Spleen (tissue), 11 donors: ENCODE data around the gene PPP2R5E. TPM values are rescaled to one million over a fixed set of nuclear protein-coding genes. Genes with fewer than 3 reads are reported as not detected.

Source experiments
- DNase-seq: peaks from one replicate; pipeline ENCODE4 v3.0.0-alpha.2; 2020
- H3K27ac ChIP-seq, 8 donors: fragments of 200-600 bp; sonication (generic) in 7 of 8; 1 replicate in 4 of 8; 2 replicates in 4 of 8; pipeline versions ENCODE4 v1.5.0 to v1.8.0; 2016 to 2021; ENCODE audit warnings: inconsistent platforms in 4 of 8, mild to moderate bottlenecking in 4 of 8, moderate library complexity in 1 of 8
- H3K27me3 ChIP-seq, 7 donors: fragments of 200-600 bp; sonication (generic) in 6 of 7; replicated peaks in 1 of 7; 1 replicate in 4 of 7; 2 replicates in 3 of 7; pipeline versions ENCODE4 v1.5.0 to v1.8.0; 2016 to 2021; ENCODE audit warnings: inconsistent platforms in 3 of 7, mild to moderate bottlenecking in 1 of 7
- H3K36me3 ChIP-seq, 6 donors: fragments of 200-600 bp; sonication (generic) in 5 of 6; 1 replicate in 4 of 6; 2 replicates in 2 of 6; pipeline versions ENCODE4 v1.5.0 to v1.8.0; 2016 to 2021; ENCODE audit warnings: inconsistent platforms in 2 of 6
- H3K4me1 ChIP-seq, 6 donors: fragments of 200-600 bp; sonication (generic) in 5 of 6; 1 replicate in 3 of 6; 2 replicates in 3 of 6; pipeline versions ENCODE4 v1.5.0 to v1.8.0; 2016 to 2021; ENCODE audit warnings: inconsistent platforms in 3 of 6
- H3K4me3 ChIP-seq, 8 donors: fragments of 200-600 bp; sonication (generic) in 7 of 8; 1 replicate in 4 of 8; 2 replicates in 4 of 8; pipeline versions ENCODE4 v1.5.0 to v1.8.0; 2016 to 2021; ENCODE audit warnings: inconsistent platforms in 4 of 8, mild to moderate bottlenecking in 4 of 8, moderate library complexity in 2 of 8
- H3K9me3 ChIP-seq, 8 donors: fragments of 200-600 bp; sonication (generic) in 7 of 8; 1 replicate in 4 of 8; 2 replicates in 4 of 8; pipeline versions ENCODE4 v1.5.0 to v1.8.0; 2016 to 2021; ENCODE audit warnings: inconsistent platforms in 4 of 8
- CTCF ChIP-seq, 11 experiments: fragments of 200-600 bp in 7 of 11; fragments of 450-650 bp in 4 of 11; sonication (generic) in 4 of 11; IDR thresholded peaks in 8 of 11; conservative IDR thresholded peaks in 3 of 11; 1 replicate in 7 of 11; 2 replicates in 4 of 11; pipeline versions ENCODE4 v1.4.0 to v1.8.0; 2016 to 2021; ENCODE audit warnings: antibody characterized with exemption in 11 of 11, inconsistent platforms in 4 of 11, mild to moderate bottlenecking in 1 of 11
- POLR2A ChIP-seq, 3 donors: fragments of 450-650 bp; IDR thresholded peaks; one replicate each; pipeline ENCODE4 v1.5.1; 2017; ENCODE audit warnings: antibody characterized with exemption in 3 of 3, mild to moderate bottlenecking in 1 of 3
- POLR2AphosphoS5 ChIP-seq, 3 donors: sonication (generic); formaldehyde crosslinking; IDR thresholded peaks; one replicate each; pipeline ENCODE4 v1.5.1; 2017; ENCODE audit warnings: antibody characterized with exemption in 3 of 3
- WGBS, 5 donors: extraction: QIAGEN DNeasy Blood & Tissue Kit in 3 of 5; methylation state at CpG; one replicate each; pipeline versions ENCODE4 v1.1.5 to v1.1.7; 2013 to 2018; 5-methylcytosine and 5-hydroxymethylcytosine counted together
- intact Hi-C: fragments of 100-400 bp; cut with DNase I; formaldehyde crosslinking; loops from one replicate; pipeline ENCODE4 v1.15.0; 2023; ENCODE audit warnings: low total_unique reads
- polyA plus RNA-seq, 3 donors: library from polyadenylated mRNA; stranded (reverse); fragments of 200-250 nt; gene quantifications; one replicate each; pipeline ENCODE4 v1.2.1, GENCODE V29; 2013
- total RNA-seq, 7 donors: library from RNA; depleted of rRNA in 3 of 7; stranded (reverse); fragments of >200 nt in 3 of 7; fragmentation: NEBNext Ultra II Directional in 4 of 7; extraction: Animal tissue kit (Norgen Biotek cat#: 25700) in 4 of 7; gene quantifications; one replicate each; pipeline versions ENCODE4 v1.1.0 to v1.2.1, GENCODE V29; 2016 to 2021
- donor health status: healthy with polysubstance abuse.
- donor health status: DM: no; HTN: no; CAD: no; lungs with moderate emphysema.
- donor health status: DM: no; HTN: no; CAD: no.
- donor health status: Bipolar disorder and iron deficiency.
- donor health status: healthy.
- donor health status: DM: no; HTN: no; CAD: no.
- donor health status: DM: yes; HTN: yes; CAD: no.

The PPP2R5E gene
- total and polyA plus RNA-seq, 10 donors: 6.1 to 42.3 (median 29.1) TPM

GRCh38 chr14:63448841-63449240, 94.3 kb downstream of the PPP2R5E start:
- Histone ChIP-seq H3K36me3 (peaks cover 0 to 49% (median 2%) of the 10 kb centered on the region in 6 donors), H3K27ac (no peak overlapping the region), H3K4me3 (no peak overlapping the region), H3K9me3 (no peaks in the 10 kb centered on the region), H3K27me3 (no peaks in the 10 kb centered on the region), H3K4me1 (peaks cover 0 to 4% (median 0%) of the 10 kb centered on the region in 6 donors)
- intact Hi-C loops: no loop called here
- 86 to 99% (median 94%) methylated on average over 3 of the region's 3 CpGs for WGBS, 5 donors
- no peak for DNase-seq
- TF ChIP-seq POLR2AphosphoS5 (IDR thresholded peaks at IDR 0.05) (no peak), CTCF (IDR thresholded peaks at IDR 0.05 in 8 of 11, conservative IDR thresholded peaks at IDR 0.05 in 3 of 11) (no peak), POLR2A (IDR thresholded peaks at IDR 0.05) (no peak)

- DNase-seq: no peak
- H3K9me3 ChIP-seq: no peaks in the 10 kb centered on the region
- no peaks in the 10 kb centered on the region for H3K27me3 ChIP-seq
- peaks cover 0 to 16% (median 4%) of the 10 kb centered on the region in 6 donors for H3K4me1 ChIP-seq
- no peak overlapping the region for H3K27ac ChIP-seq
- intact Hi-C loops: no loop called here
- H3K4me3 ChIP-seq: no peak overlapping the region
- 91 to 100% (median 98%) methylated on average over 1 of the region's 1 CpG for WGBS, 5 donors
- H3K36me3 ChIP-seq: peaks cover 0 to 26% (median 0%) of the 10 kb centered on the region in 6 donors
- TF ChIP-seq POLR2AphosphoS5 (IDR thresholded peaks at IDR 0.05) (no peak), CTCF (IDR thresholded peaks at IDR 0.05 in 8 of 11, conservative IDR thresholded peaks at IDR 0.05 in 3 of 11) (no peak), POLR2A (IDR thresholded peaks at IDR 0.05) (no peak)
Observed at GRCh38 chr14:63444588-63444987, 98.6 kb downstream of the PPP2R5E start.

GRCh38 chr14:63443988-63444387, 99.2 kb downstream of the PPP2R5E start:
- Histone ChIP-seq H3K4me1 (peaks cover 0 to 22% (median 10%) of the 10 kb centered on the region in 6 donors), H3K27ac (no peak overlapping the region), H3K27me3 (no peaks in the 10 kb centered on the region), H3K4me3 (no peak overlapping the region), H3K9me3 (no peaks in the 10 kb centered on the region), H3K36me3 (peaks cover 0 to 26% (median 0%) of the 10 kb centered on the region in 6 donors)
- TF ChIP-seq POLR2AphosphoS5 (IDR thresholded peaks at IDR 0.05) (no peak), CTCF (IDR thresholded peaks at IDR 0.05 in 8 of 11, conservative IDR thresholded peaks at IDR 0.05 in 3 of 11) (no peak), POLR2A (IDR thresholded peaks at IDR 0.05) (no peak)
- intact Hi-C loops: no loop called here
- DNase-seq: no peak
- 94 to 99% (median 95%) methylated on average over 3 of the region's 3 CpGs for WGBS, 5 donors

- intact Hi-C loops: no loop called here
- TF ChIP-seq POLR2AphosphoS5 (IDR thresholded peaks at IDR 0.05) (no peak), POLR2A (IDR thresholded peaks at IDR 0.05) (no peak), CTCF (IDR thresholded peaks at IDR 0.05 in 8 of 11, conservative IDR thresholded peaks at IDR 0.05 in 3 of 11) (no peak)
- H3K36me3 ChIP-seq: peaks cover 0 to 26% (median 0%) of the 10 kb centered on the region in 6 donors
- no peaks in the 10 kb centered on the region for H3K9me3 ChIP-seq
- 96 to 98% (median 97%) methylated on average over 3 of the region's 3 CpGs for WGBS, 5 donors
- H3K4me1 ChIP-seq: peaks cover 4 to 29% (median 17%) of the 10 kb centered on the region in 6 donors
- no peaks in the 10 kb centered on the region for H3K27me3 ChIP-seq
- H3K27ac ChIP-seq: no peak overlapping the region
- DNase-seq: no peak
- H3K4me3 ChIP-seq: no peak overlapping the region
Observed at GRCh38 chr14:63443361-63443760, 99.8 kb downstream of the PPP2R5E start.
